ENCODE measurements around the gene SLC6A6.

DNA sequence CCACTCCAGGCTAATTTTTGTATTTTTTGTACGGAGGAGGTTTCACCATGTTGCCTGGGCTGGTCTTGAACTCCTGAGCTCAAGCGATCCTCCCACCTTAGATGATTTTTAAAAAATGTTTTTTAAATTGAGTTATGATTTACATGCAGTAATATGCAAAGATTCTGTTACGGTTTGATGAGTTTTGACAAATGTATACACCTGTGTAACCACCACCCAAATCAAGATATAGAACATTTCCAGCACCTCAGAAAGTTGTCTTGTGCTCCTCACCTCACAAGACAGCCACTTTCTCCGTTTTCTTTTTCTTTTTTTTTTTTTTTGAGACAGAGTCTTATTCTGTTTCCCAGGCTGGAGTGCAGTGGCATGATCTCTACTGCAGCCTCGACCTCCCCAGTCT lies 4.8 kb downstream of the SLC6A6 start:
- TF ChIP-seq EZH2 (optimal IDR thresholded peaks at IDR 0.05; ENCODE audit: low read depth, low read length) = no peak
- TF ChIP-seq, protein P1, sequence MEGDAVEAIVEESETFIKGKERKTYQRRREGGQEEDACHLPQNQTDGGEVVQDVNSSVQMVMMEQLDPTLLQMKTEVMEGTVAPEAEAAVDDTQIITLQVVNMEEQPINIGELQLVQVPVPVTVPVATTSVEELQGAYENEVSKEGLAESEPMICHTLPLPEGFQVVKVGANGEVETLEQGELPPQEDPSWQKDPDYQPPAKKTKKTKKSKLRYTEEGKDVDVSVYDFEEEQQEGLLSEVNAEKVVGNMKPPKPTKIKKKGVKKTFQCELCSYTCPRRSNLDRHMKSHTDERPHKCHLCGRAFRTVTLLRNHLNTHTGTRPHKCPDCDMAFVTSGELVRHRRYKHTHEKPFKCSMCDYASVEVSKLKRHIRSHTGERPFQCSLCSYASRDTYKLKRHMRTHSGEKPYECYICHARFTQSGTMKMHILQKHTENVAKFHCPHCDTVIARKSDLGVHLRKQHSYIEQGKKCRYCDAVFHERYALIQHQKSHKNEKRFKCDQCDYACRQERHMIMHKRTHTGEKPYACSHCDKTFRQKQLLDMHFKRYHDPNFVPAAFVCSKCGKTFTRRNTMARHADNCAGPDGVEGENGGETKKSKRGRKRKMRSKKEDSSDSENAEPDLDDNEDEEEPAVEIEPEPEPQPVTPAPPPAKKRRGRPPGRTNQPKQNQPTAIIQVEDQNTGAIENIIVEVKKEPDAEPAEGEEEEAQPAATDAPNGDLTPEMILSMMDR (IDR thresholded peaks at IDR 0.05; ENCODE audit: low read length) = no peak
- no peak for TF ChIP-seq EZH2phosphoT487 (IDR thresholded peaks at IDR 0.05; ENCODE audit: low read length)
